H1 (cell line): ENCODE measurements around the gene BCAS3. TPM values are rescaled to one million over a fixed set of nuclear protein-coding genes. Genes with fewer than 3 reads are reported as not detected.

Experiments used
- CTCF ChIA-PET: fragments of 300-600 bp; sonication (Branson Sonifier 250); formaldehyde crosslinking; loops from one replicate; lab custom pipeline; 2021; ENCODE audit not compliant: partially characterized antibody; lab: Charles Lee
- POLR2A ChIA-PET: fragments of 300-600 bp; sonication (Branson Sonifier 250); formaldehyde crosslinking; loops from one replicate; lab custom pipeline; 2021; ENCODE audit warnings: inconsistent platforms; ENCODE audit not compliant: partially characterized antibody; lab: Charles Lee
- DNase-seq, 2 experiments: peaks; one replicate each; pipeline versions ENCODE4 v3.0.0 to v3.0.0-alpha.2; 2010 to 2022; ENCODE audit warnings: low spot score in 2 of 2, low read depth in 1 of 2, mixed read lengths in 1 of 2
- FAIRE-seq: peaks from 2 replicates; lab custom pipeline; 2011; peaks lifted over from hg19 to GRCh38; lab: Jason Lieb, UNC
- H2AFZ ChIP-seq: 2 replicates; pipeline ENCODE4 v1.8.1; 2012; ENCODE audit warnings: low read length, inconsistent platforms
- H2AK5ac ChIP-seq: 2 replicates; pipeline ENCODE4 v1.6.1; 2013; ENCODE audit warnings: low read depth, low read length
- H2BK120ac ChIP-seq: replicated peaks from 2 replicates; pipeline ENCODE3; 2013; ENCODE audit warnings: low read depth, low read length, inconsistent platforms
- H2BK12ac ChIP-seq: 2 replicates; pipeline ENCODE4 v1.6.1; 2013; ENCODE audit warnings: low read depth, low read length
- H2BK15ac ChIP-seq: 2 replicates; pipeline ENCODE4 v1.6.1; 2013; ENCODE audit warnings: low read length
- H2BK20ac ChIP-seq: 2 replicates; pipeline ENCODE4 v1.6.1; 2013; ENCODE audit warnings: low read length
- H2BK5ac ChIP-seq: 2 replicates; pipeline ENCODE4 v1.6.1; 2013; ENCODE audit warnings: low read depth, low read length
- H3K14ac ChIP-seq: 2 replicates; pipeline ENCODE4 v1.6.1; 2013; ENCODE audit warnings: inconsistent platforms; ENCODE audit not compliant: insufficient read length
- H3K18ac ChIP-seq: 2 replicates; pipeline ENCODE4 v1.6.1; 2013; ENCODE audit warnings: low read length; ENCODE audit errors: extremely low read depth
- H3K23ac ChIP-seq: 2 replicates; pipeline ENCODE4 v1.6.1; 2013; ENCODE audit warnings: inconsistent platforms; ENCODE audit not compliant: insufficient read length
- H3K23me2 ChIP-seq: 2 replicates; pipeline ENCODE4 v1.6.1; 2013; ENCODE audit warnings: low read depth, low read length
- H3K27ac ChIP-seq: 2 replicates; pipeline ENCODE4 v1.6.1; 2011; ENCODE audit warnings: low read depth, low read length, inconsistent platforms
- H3K27me3 ChIP-seq, 4 experiments: replicated peaks in 1 of 4; 1 replicate in 1 of 4; 2 replicates in 3 of 4; pipeline versions ENCODE4 v1.6.1 to v1.8.1; 2011 to 2013; ENCODE audit warnings: low read length in 3 of 4, mild to moderate bottlenecking in 3 of 4, inconsistent platforms in 2 of 4, mixed read lengths in 2 of 4, moderate library complexity in 1 of 4; ENCODE audit not compliant: control insufficient read depth in 3 of 4, insufficient read depth in 3 of 4; ENCODE audit errors: extremely low read depth in 1 of 4
- H3K36me3 ChIP-seq, 4 experiments: 2 replicates each; pipeline versions ENCODE4 v1.6.1 to v1.8.1; 2011 to 2013; ENCODE audit warnings: mild to moderate bottlenecking in 4 of 4, low read length in 3 of 4, moderate library complexity in 2 of 4, control low read depth in 1 of 4, inconsistent platforms in 1 of 4; ENCODE audit not compliant: insufficient read depth in 4 of 4, control insufficient read depth in 2 of 4
- H3K4ac ChIP-seq: replicated peaks from 2 replicates; pipeline ENCODE3; 2013; ENCODE audit warnings: low read length, low read depth, mixed read lengths, inconsistent platforms; ENCODE audit not compliant: insufficient read length
- H3K4me1 ChIP-seq, 4 experiments: replicated peaks in 1 of 4; 1 replicate in 1 of 4; 2 replicates in 3 of 4; pipeline versions ENCODE4 v1.6.1 to v1.8.1; 2011 to 2013; ENCODE audit warnings: low read length in 3 of 4, inconsistent platforms in 2 of 4, mixed read lengths in 1 of 4; ENCODE audit not compliant: insufficient read depth in 4 of 4, control insufficient read depth in 3 of 4
- H3K4me2 ChIP-seq, 2 experiments: 2 replicates each; pipeline versions ENCODE4 v1.6.1 to v1.8.1; 2011 to 2013; ENCODE audit warnings: low read depth in 2 of 2, low read length in 2 of 2, control low read depth in 1 of 2, inconsistent platforms in 1 of 2, mild to moderate bottlenecking in 1 of 2; ENCODE audit not compliant: insufficient read depth in 1 of 2
- H3K4me3 ChIP-seq, 4 experiments: fragments of 200-600, 300-600 bp in 1 of 4; sonication (generic), shearing (Covaris generic), sonication (Bioruptor Twin) in 1 of 4; 2 replicates each; pipeline versions ENCODE4 v1.5.1 to v1.8.1; 2011 to 2016; ENCODE audit warnings: low read length in 4 of 4, low read depth in 3 of 4, control low read depth in 2 of 4, inconsistent platforms in 2 of 4, mild to moderate bottlenecking in 2 of 4, mixed read lengths in 1 of 4, moderate library complexity in 1 of 4; ENCODE audit not compliant: insufficient read depth in 2 of 4; ENCODE audit errors: extremely low read depth in 1 of 4
- H3K56ac ChIP-seq: replicated peaks from 2 replicates; pipeline ENCODE3; 2013; ENCODE audit warnings: low read depth, mild to moderate bottlenecking, mixed read lengths, low read length, inconsistent platforms; ENCODE audit not compliant: insufficient read length
- H3K79me1 ChIP-seq: 2 replicates; pipeline ENCODE4 v1.6.1; 2013; ENCODE audit warnings: low read depth, low read length, control low read depth
- H3K79me2 ChIP-seq, 2 experiments: 2 replicates each; pipeline versions ENCODE4 v1.6.1 to v1.8.1; 2012 to 2013; ENCODE audit warnings: low read length in 2 of 2, mild to moderate bottlenecking in 2 of 2, inconsistent platforms in 1 of 2; ENCODE audit not compliant: insufficient read depth in 2 of 2, control insufficient read depth in 1 of 2
- H3K9ac ChIP-seq, 4 experiments: replicated peaks in 1 of 4; 1 replicate in 1 of 4; 2 replicates in 3 of 4; pipeline versions ENCODE4 v1.6.1 to v1.8.1; 2011 to 2013; ENCODE audit warnings: low read depth in 3 of 4, low read length in 3 of 4, control low read depth in 2 of 4, mild to moderate bottlenecking in 2 of 4, moderate library complexity in 2 of 4, inconsistent platforms in 1 of 4; ENCODE audit errors: extremely low read depth in 1 of 4
- H3K9me3 ChIP-seq, 2 experiments: 2 replicates each; pipeline versions ENCODE4 v1.6.1 to v1.8.1; 2012 to 2013; ENCODE audit warnings: mild to moderate bottlenecking in 2 of 2, moderate library complexity in 2 of 2, control low read depth in 1 of 2, inconsistent platforms in 1 of 2, low read depth in 1 of 2, low read length in 1 of 2, mixed read lengths in 1 of 2; ENCODE audit not compliant: insufficient read depth in 2 of 2
- H4K20me1 ChIP-seq, 2 experiments: replicated peaks in 1 of 2; 2 replicates each; pipeline versions ENCODE3 to v1.8.1; 2011 to 2013; ENCODE audit warnings: inconsistent platforms in 2 of 2, low read length in 2 of 2, mild to moderate bottlenecking in 1 of 2; ENCODE audit not compliant: insufficient read depth in 2 of 2, control insufficient read depth in 1 of 2
- H4K5ac ChIP-seq: 2 replicates; pipeline ENCODE4 v1.6.1; 2013; ENCODE audit warnings: low read length, low read depth, mixed read lengths, inconsistent platforms; ENCODE audit not compliant: insufficient read length
- H4K8ac ChIP-seq: 2 replicates; pipeline ENCODE4 v1.8.0; 2013; ENCODE audit warnings: mild to moderate bottlenecking, moderate library complexity, low read length, inconsistent platforms; ENCODE audit not compliant: insufficient read depth; ENCODE audit errors: extremely low read depth
- H4K91ac ChIP-seq: replicated peaks from 2 replicates; pipeline ENCODE3; 2013; ENCODE audit warnings: low read length, mixed read lengths, inconsistent platforms; ENCODE audit not compliant: insufficient read length
- ATF2 ChIP-seq: IDR thresholded peaks from 2 replicates; pipeline ENCODE4 v1.6.1; 2012; ENCODE audit warnings: low read length, inconsistent platforms
- BACH1 ChIP-seq: IDR thresholded peaks from 2 replicates; pipeline ENCODE4 v1.6.1; 2012; ENCODE audit warnings: low read length, improper control_type of control experiment
- BCL11A ChIP-seq, 2 experiments: IDR thresholded peaks; one replicate each; pipeline ENCODE4 v1.6.1; 2011; ENCODE audit warnings: low read depth in 2 of 2, low read length in 2 of 2, mild to moderate bottlenecking in 2 of 2
- CBX8 ChIP-seq: fragments of 300-800, 300-1000 bp; sonication (generic); IDR thresholded peaks from 2 replicates; pipeline ENCODE4 v1.7.1; 2016; ENCODE audit warnings: low read depth, low read length, borderline replicate concordance
- CHD2 ChIP-seq: IDR thresholded peaks from 2 replicates; pipeline ENCODE4 v1.6.1; 2012; ENCODE audit warnings: low read length, improper control_type of control experiment
- EGR1 ChIP-seq: IDR thresholded peaks from 2 replicates; pipeline ENCODE4 v1.6.1; 2011; ENCODE audit warnings: low read depth, low read length, borderline replicate concordance
- KDM1A ChIP-seq: fragments of 200-600, 300-600 bp; sonication (generic); IDR thresholded peaks from 2 replicates; pipeline ENCODE4 v1.7.1; 2016; ENCODE audit warnings: mild to moderate bottlenecking, low read length, borderline replicate concordance
- NANOG ChIP-seq: IDR thresholded peaks from 2 replicates; pipeline ENCODE4 v1.6.1; 2011; ENCODE audit warnings: low read length, low read depth, mild to moderate bottlenecking, inconsistent platforms; ENCODE audit not compliant: insufficient read depth, poor library complexity, severe bottlenecking
- NRF1 ChIP-seq: IDR thresholded peaks from 2 replicates; pipeline ENCODE4 v1.6.1; 2011; ENCODE audit warnings: mild to moderate bottlenecking, low read depth, low read length, improper control_type of control experiment
- SAP30 ChIP-seq: fragments of 300-600 bp; sonication (generic); IDR thresholded peaks from 2 replicates; pipeline ENCODE4 v1.7.1; 2012; ENCODE audit warnings: low read length, moderate library complexity, mild to moderate bottlenecking, inconsistent platforms; ENCODE audit not compliant: insufficient read depth, insufficient replicate concordance
- TAF7 ChIP-seq: optimal IDR thresholded peaks from 2 replicates; pipeline ENCODE3; 2011; ENCODE audit warnings: low read depth, mild to moderate bottlenecking, inconsistent platforms, low read length, moderate library complexity, borderline replicate concordance
- TCF12 ChIP-seq: IDR thresholded peaks from 2 replicates; pipeline ENCODE4 v1.6.1; 2011; ENCODE audit warnings: low read depth, mild to moderate bottlenecking, low read length
- polyA plus RNA-seq, 7 experiments: library from polyadenylated mRNA; depleted of rRNA in 3 of 7; stranded (reverse) in 5 of 7; unstranded in 2 of 7; fragments of >200 nt in 5 of 7; fragments of 200-250 nt in 2 of 7; gene quantifications; 1 replicate in 5 of 7; 2 replicates in 1 of 7; 4 replicates in 1 of 7; pipeline versions ENCODE4 v1.2.1 to v1.2.3, GENCODE V29; 2011 to 2013; ENCODE audit warnings: missing spikeins in 2 of 7, mixed read lengths in 2 of 7
- total RNA-seq: library from RNA; stranded (reverse); fragmentation: NEBNext Ultra II Directional; extraction: Animal tissue kit (Norgen Biotek cat#: 25700); gene quantifications from 2 replicates; pipeline ENCODE4 v1.2.1, GENCODE V29; 2021

BCAS3 gene
- total and polyA plus RNA-seq, 2 of the 8 experiments (the other 6 are each of a cell fraction or from before 2014, with no cell fraction given) = 9.9 to 13.3 TPM

- H2BK120ac ChIP-seq = no peak overlapping the region
- no peak overlapping the region for H3K56ac ChIP-seq
- H4K91ac ChIP-seq = no peak overlapping the region
- peak overlapping the region; percentile 49 to 94 for H3K4me2 ChIP-seq
- no peak overlapping the region for H2BK20ac ChIP-seq
- H4K8ac ChIP-seq = no peak overlapping the region
- FAIRE-seq = no peak
- peak overlapping the region; percentile 57; the same call in 1 of the 2 replicates for H2AK5ac ChIP-seq
- peak overlapping the region; percentile 57; the same call in 1 of the 2 replicates for H2AFZ ChIP-seq
- peaks cover 0 to 4% (median 0%) of the 10 kb centered on the region in 4 experiments; a peak in 1 of 8 replicates for H3K36me3 ChIP-seq
- H3K14ac ChIP-seq = no peak overlapping the region
- H4K20me1 ChIP-seq = no peaks in the 10 kb centered on the region
- CTCF ChIA-PET = interaction anchor here (0.6 kb wide), 1 partner anchor 1440 kb away, joined by 3 read pairs; no protein-coding TSS in a partner anchor
- no peaks in the 10 kb centered on the region for H3K23me2 ChIP-seq
- no peaks in the 10 kb centered on the region for H3K27me3 ChIP-seq
- no peaks in the 10 kb centered on the region for H3K79me2 ChIP-seq
- no peak overlapping the region for H3K4ac ChIP-seq
- TF ChIP-seq EGR1 = no peak
- no peak for TF ChIP-seq CBX8
- no peak for TF ChIP-seq BCL11A (IDR thresholded peaks at IDR 0.05; ENCODE audit: low read depth in 2 of 2, low read length in 2 of 2)
- TF ChIP-seq NRF1 = no peak
- TF ChIP-seq SAP30 = no peak
- no peak for TF ChIP-seq CHD2
- no peak for TF ChIP-seq NANOG
- TF ChIP-seq BACH1 = no peak
- TF ChIP-seq KDM1A = no peak
- no peak for TF ChIP-seq ATF2
- no peak for TF ChIP-seq TAF7
- TF ChIP-seq TCF12 = no peak
- TF ChIP-seq, all 59 proteins: peak for 0
- H2BK12ac ChIP-seq = peak overlapping the region; percentile 82; the same call in 1 of the 2 replicates
- DNase-seq = no peak
- peak overlapping the region; percentile 76 for H4K5ac ChIP-seq
- no peak overlapping the region for H3K23ac ChIP-seq
- H3K18ac ChIP-seq = peak overlapping the region; percentile 80
- H3K4me3 ChIP-seq = peak overlapping the region; percentile 14 to 72 (median 36); a peak in 5 of 8 replicates
- H3K9ac ChIP-seq = peak overlapping the region in 3 of 4 experiments; percentile 29 to 79 (median 58); a peak in 3 of 7 replicates
- H2BK5ac ChIP-seq = no peak overlapping the region
- H3K79me1 ChIP-seq = no peaks in the 10 kb centered on the region
- H3K9me3 ChIP-seq = no peaks in the 10 kb centered on the region
- peak overlapping the region; percentile 60 for H3K27ac ChIP-seq
- no peak overlapping the region for H2BK15ac ChIP-seq
- POLR2A ChIA-PET = no interaction called here
- H3K4me1 ChIP-seq = peaks cover 0 to 5% (median 0%) of the 10 kb centered on the region in 4 experiments; a peak in 2 of 7 replicates
Measured at GRCh38 chr17:60887614-60888028, 210.0 kb downstream of the BCAS3 start.
